HG03432 (cell line): Measurements from ENCODE around the gene TSPAN4.
A peak's percentile ranks its signal among the peaks of the same experiment; 100 is the strongest.

ENCODE experiments used
- ATAC-seq: cut with Tn5 transposase; IDR thresholded peaks from one replicate; pipeline ENCODE4 v1.9.1; 2021; ENCODE audit warnings: mild to moderate bottlenecking, moderate library complexity; ENCODE audit not compliant: unreplicated experiment

The TSPAN4 gene

DNA sequence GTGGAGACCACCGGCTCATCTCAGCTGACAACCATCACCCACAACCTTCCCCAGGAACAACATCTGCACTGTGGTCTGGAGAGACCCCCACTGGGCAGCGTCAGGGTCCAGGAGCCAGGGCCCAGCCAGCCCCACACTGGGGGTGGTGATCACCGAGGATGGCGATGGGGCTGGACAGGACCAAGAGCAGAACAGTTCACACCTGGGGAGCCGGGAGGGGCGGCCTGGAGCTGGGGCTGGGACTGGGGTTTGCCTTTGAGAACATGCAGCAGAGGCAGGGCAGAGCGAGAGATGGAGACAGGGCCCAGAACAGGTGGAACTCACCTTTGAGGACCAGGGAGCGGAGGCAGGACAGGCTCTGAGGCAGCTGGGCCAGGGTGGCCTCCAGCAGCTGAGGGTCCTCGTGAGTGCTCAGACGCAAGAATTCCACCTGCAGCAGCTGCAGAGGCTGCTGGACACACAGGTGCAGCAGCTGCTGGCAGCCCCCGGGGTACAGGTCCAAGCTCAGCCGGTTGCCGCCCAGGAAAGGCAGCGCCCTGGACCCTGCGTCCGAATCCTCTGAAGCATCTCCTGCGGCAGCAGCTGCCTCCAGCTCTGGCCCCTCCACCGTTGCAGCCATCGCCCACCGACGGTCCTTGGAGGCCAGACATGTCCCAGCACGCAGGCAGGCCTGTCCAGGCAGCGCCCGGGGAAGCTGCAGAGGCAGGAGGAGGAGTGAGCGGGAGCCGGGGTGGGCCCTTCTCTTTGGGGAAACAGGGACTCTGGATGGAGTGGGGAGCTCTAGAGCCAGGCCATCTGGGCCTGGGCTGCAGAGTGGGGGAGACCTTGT, 38.7 kb upstream of the TSPAN4 start:
- ATAC-seq: no peak

DNA sequence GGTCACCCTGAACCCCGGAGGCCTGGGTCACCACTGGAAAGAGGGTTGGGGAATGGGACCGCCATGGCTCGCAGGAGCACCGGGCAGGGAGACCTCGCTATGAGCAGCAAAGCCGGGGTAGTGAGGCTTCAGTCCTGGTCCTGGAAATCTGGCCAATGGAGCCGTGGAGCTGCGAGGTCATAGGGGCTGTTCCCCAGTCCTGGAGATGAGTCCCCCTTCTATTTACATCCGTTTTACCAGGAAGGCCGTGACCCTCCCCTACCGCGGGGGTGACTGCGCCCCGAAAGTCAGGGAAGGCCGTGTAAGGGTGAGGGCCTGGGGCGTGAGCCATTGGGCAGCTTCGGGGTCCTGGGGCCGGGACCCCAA, 38.1 kb upstream of the TSPAN4 start:
- no peak for ATAC-seq

DNA sequence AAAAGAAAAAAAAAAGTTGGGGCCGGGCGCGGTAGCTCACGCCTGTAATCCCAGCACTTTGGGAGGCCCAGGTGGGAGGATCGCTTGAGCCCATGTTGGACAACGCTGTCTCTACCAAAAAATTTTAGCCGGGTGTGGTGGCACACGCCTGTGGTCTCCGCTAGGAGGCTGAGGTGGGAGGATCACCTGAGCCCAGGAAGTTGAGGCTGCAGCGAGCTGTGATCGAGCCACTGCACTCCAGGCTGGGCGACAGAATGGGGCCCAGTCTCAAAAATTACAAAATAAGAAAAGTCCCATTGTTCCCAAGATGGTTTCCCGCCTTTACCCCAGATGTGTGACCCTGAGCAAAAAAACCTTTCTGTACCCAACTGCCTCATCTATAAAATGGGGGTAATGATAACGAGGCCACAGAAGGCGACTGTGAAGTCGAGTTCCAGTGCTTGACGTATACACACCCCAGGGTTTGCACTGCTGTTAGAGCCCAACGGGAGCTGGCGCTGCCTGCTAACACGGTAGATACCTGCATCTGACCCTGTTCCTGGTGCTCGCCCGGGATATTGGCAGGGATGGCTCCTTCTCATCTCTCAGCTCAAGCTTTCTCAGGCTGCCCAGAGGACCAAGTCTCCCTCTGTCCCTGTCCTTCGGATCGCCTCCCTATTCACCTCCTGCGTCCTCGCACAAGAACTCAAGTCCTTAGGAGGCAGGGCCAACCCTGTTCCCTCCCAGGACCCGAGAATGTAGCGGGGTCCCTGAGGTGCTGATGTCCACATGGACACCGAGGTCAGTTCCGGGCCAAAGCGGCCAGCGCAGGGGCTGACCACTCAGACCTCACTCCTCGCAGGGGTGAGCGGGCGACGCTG, 34.0 kb upstream of the TSPAN4 start:
- no peak for ATAC-seq

DNA sequence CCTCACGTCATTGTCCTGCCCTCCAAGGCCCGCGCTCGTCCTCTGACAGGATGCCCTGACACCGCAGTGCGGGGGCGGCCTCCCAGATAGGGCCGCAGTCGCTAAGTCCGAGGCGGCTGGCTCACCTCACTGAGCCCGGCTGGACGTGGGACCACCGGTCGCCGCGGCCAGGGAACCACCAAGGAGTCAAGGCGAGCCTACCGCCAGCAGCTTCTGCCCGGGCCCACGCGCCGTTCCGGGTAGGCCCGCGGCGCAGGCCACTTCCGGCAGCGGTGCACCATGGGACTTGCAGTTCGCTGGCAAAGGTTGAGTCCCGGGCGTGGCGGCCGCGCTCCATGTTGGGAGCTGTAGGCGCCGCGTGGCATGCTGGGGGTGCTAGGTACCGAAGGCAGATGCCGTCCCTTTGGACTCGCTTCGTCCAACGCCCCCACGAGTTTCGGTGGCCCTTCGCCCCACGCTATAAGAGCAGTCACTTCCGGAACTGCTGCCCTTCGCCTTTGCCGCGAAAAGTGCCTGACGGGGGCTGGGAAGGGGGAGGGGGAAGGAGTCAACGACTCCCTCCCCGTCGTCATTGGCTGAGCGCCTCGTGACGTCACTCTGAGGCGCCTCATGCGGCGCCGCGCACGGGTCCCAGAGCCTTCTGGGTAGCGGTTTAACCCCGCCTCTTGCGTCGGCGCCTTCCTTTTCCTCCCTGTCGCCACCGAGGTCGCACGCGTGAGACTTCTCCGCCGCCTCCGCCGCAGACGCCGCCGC, 33.2 kb upstream of the TSPAN4 start, which contains the start of gene RPLP2:
RPLP2 (plus strand) TSS at position 681 of the 753 bp plus-strand sequence. CDS start 268 bp downstream, outside the sequence.
- ATAC-seq: peak; percentile 78

GRCh38 chr11:810040-810567, 32.5 kb upstream of the TSPAN4 start:
- ATAC-seq: peak; percentile 11

DNA sequence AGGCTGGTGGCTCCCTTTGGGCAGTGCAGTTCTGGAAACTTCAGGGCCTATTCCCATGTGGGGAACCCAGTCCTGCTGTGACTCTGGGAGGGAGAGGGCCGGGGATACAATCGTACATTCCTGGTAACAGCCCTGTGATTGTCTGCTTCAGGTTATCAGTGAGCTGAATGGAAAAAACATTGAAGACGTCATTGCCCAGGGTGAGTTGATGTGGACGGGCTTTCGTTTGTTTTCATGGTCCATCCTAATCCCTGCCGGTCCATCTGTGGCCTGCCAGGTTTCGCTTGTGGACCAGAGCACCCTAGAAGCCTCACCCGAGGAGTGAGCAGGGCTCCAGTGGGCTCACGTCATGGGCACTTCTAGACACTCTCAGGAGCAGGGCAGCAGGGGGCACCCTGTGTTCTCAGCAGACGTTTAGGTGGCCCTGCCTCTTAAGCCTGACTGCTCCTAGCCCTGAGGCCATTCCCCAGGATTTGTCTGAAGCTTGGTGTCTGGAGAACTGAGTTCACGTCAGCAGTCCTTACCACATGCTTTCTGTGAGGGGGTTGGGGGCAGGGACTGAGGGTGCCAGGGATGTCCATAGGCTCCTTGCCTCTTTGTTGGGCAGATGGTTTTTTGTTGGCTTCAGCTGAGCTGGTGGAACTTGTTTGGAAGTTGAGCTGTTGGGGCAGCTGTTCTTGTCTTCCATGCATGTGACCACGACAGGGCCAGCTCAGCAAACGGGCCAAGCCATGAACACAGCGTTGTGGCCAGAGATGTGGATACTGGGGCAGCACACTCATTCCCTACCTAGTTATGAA, 31.0 kb upstream of the TSPAN4 start:
- no peak for ATAC-seq

- no peak for ATAC-seq
Measured at GRCh38 chr11:812390-812789, 30.3 kb upstream of the TSPAN4 start.

GRCh38 chr11:813072-813455, 29.6 kb upstream of the TSPAN4 start:
- ATAC-seq: no peak

GRCh38 chr11:813456-814096, 29.1 kb upstream of the TSPAN4 start:
- ATAC-seq: no peak

DNA sequence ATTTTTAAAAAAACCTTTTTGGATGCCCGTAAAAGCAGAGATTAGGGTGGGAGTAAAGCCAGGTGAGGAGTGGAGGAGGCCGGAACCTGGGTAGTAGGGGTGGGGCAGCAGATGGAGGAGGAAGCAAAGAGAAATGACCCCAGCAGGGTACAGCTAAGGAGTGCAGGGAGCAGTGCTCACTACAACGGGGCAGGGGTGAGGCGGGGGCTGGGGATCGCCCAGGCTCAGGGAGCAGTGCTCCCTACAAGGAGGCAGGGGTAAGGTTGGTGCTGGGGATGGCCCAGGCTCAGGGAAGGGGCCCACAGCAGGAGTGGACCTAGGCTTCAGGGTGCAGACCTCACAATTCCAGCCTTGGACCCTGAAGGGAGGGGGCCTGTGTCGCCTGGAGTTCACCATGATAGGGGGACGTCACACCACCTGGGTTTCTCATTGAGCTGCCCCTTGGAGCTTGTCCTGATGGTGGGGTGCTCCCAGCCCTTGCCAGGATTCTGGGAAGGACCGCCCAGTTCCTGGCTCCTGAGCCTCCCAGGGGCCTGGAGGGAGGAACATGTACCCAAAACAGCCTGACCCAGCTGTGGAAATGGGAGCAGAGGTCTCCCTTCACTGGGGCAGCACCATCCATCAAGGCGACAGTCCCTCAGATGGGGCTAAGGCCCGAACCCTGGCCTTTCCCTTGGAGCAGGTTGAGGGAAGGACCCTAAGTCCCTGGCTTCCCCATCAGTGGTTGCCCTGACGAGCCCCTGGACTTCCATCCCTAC, 26.8 kb upstream of the TSPAN4 start:
- ATAC-seq: no peak

DNA sequence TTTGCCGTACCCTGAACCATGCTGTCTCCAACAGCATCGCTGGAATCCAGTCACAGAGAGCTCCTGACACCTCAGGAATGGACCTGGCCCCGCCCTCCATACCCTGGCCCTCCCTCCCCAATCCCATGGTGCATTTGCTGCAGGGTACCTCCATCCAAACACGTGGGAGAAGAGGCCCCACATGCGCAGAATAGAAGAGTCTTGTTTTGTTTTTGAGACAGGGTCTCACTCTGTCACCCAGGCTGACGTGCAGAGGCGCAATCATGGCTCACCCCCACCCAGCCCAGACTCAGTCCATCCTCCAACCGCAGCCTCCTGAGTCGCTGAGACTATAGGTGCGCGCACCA, 26.2 kb upstream of the TSPAN4 start:
- ATAC-seq: no peak

DNA sequence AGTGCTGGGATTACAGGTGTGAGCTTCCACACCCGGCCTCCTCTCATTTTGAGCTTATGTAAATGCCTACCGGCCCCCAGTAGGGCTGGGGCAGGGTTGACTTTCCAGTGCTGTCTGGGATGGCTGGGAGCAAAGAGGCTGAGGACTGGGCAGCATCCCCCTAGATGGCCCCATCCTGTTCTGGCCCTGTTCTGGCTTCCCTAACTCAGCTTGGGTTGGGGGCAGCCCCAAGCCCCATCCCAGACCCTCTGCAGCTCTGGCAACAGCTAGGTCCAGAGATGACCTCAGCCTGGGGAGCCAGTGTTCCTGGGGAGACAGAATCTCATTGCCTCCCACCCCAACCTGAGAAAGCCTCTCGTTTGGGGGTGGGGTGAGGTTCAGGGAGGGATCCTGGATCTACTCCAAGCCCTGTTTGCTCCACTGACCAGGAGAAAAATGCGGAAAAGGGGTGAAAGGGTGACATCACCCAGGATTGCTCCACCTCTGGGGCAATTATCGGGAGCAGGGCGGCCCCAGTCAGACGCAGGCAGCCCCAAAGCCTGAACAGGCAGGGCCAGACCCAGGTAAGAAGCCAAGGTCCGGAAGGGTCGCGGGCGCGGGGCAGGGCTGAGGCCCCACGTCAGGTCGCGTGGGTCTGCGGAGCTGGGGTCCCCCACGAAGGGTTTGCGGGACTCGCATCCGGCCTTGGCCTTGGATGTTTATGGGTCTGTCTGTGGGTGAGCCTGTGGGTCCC, 24.1 kb upstream of the TSPAN4 start, which contains the start of gene PNPLA2:
PNPLA2 (plus strand) TSS at position 519 of the 733 bp plus-strand sequence. CDS start 805 bp downstream, outside the sequence.
- ATAC-seq: no peak

GRCh38 chr11:819129-819931, 23.3 kb upstream of the TSPAN4 start:
- ATAC-seq: peak; percentile 71

GRCh38 chr11:819943-820649, 22.6 kb upstream of the TSPAN4 start:
- ATAC-seq: peak; percentile 60

- ATAC-seq: no peak
Measured at GRCh38 chr11:820655-821511, 21.8 kb upstream of the TSPAN4 start.
